ENCODE measurements around the gene ATG16L2.

The ATG16L2 gene

DNA sequence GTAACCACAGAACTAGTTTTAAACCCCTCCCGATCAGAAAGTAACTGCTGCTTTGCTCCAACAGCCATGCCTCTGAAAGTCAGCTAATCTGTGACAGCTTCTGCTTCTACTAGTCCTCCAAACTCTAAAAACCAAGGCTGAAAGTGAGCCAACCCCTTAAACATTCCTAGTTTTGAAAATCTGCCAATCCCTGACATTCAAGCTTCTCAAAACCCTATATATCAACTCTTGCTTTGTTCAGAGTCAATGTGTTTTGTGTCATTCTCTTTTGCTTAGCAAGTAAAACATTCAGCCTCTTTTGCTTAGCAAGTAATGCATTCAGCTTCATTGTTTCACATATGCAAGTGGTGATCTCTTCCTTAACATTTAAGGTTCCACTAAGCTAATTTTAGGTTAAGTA lies 56.9 kb downstream of the ATG16L2 start:
- TF ChIP-seq POLR2A (IDR thresholded peaks at IDR 0.05; ENCODE audit: low read depth, low read length): no peak
- FAIRE-seq (peak; percentile 68), DNase-seq (ENCODE audit: insufficient read length, low spot score) (no peak)

- no peak for DNase-seq (ENCODE audit: insufficient read length, low spot score)
- TF ChIP-seq POLR2A (IDR thresholded peaks at IDR 0.05; ENCODE audit: low read depth, low read length): no peak
- no peak for FAIRE-seq
Observed at GRCh38 chr11:72872012-72872411, 57.8 kb downstream of the ATG16L2 start.

GRCh38 chr11:72875736-72876135 lies 61.5 kb downstream of the ATG16L2 start:
- FAIRE-seq (no peak), DNase-seq (ENCODE audit: insufficient read length, low spot score) (no peak)
- TF ChIP-seq POLR2A (IDR thresholded peaks at IDR 0.05; ENCODE audit: low read depth, low read length): no peak

GRCh38 chr11:72876147-72876546 lies 61.9 kb downstream of the ATG16L2 start:
- DNase-seq (ENCODE audit: insufficient read length, low spot score) (no peak), FAIRE-seq (no peak)
- no peak for TF ChIP-seq POLR2A (IDR thresholded peaks at IDR 0.05; ENCODE audit: low read depth, low read length)

All from H54 (cell line).